ENCODE measurements around the gene PCDHGA2. TPM values are rescaled to one million over a fixed set of nuclear protein-coding genes. Genes with fewer than 3 reads are reported as not detected.
A peak's percentile ranks its signal among the peaks of the same experiment; 100 is the strongest.
"Not testable (repeated sequence)": the region's sequence is repeated elsewhere in the genome, so short reads cannot be mapped to it uniquely, and the experiment has no call there.

The PCDHGA2 gene
- total RNA-seq, 1 experiment from 2014 or later: 2.1 TPM

- no peak for DNase-seq (ENCODE audit: low read depth in 1 of 2, low spot score in 2 of 2)
- H3K4me3 ChIP-seq: no peak overlapping the region
- peaks cover 26% of the 10 kb centered on the region for H3K9me3 ChIP-seq (replicated peaks)
- no peaks in the 10 kb centered on the region for H3K36me3 ChIP-seq
- H3K27ac ChIP-seq: no peak overlapping the region
- no peaks in the 10 kb centered on the region for H3K4me1 ChIP-seq (replicated peaks)
- H3K27me3 ChIP-seq (replicated peaks): no peaks in the 10 kb centered on the region
These were observed 18.4 kb downstream of the PCDHGA2 start for GRCh38 chr5:141356950-141357349.

- H3K36me3 ChIP-seq: no peaks in the 10 kb centered on the region
- no peaks in the 10 kb centered on the region for H3K4me1 ChIP-seq (replicated peaks)
- no peak within 1 kb of the TSS for H3K27ac ChIP-seq
- H3K27me3 ChIP-seq (replicated peaks): no peaks in the 10 kb centered on the region
- DNase-seq (ENCODE audit: low read depth in 1 of 2, low spot score in 2 of 2): peak in 1 of 2 experiments; percentile 49
- peaks cover 33% of the 10 kb centered on the region for H3K9me3 ChIP-seq (replicated peaks)
- H3K4me3 ChIP-seq: peak within 1 kb of the TSS; percentile 29
These were observed 21.3 kb downstream of the PCDHGA2 start, which contains the start of gene PCDHGB2 for GRCh38 chr5:141359790-141360426. Gene PCDHGB2 (plus strand): TSS chr5:141359994. CDS start chr5:141360136, 142 bp downstream.

- no peaks in the 10 kb centered on the region for H3K27me3 ChIP-seq (replicated peaks)
- no peak for DNase-seq (ENCODE audit: low read depth in 1 of 2, low spot score in 2 of 2)
- no peaks in the 10 kb centered on the region for H3K36me3 ChIP-seq
- H3K4me3 ChIP-seq: no peak overlapping the region
- peaks cover 32% of the 10 kb centered on the region for H3K9me3 ChIP-seq (replicated peaks)
- no peaks in the 10 kb centered on the region for H3K4me1 ChIP-seq (replicated peaks)
- H3K27ac ChIP-seq: no peak overlapping the region
These were observed 22.1 kb downstream of the PCDHGA2 start for GRCh38 chr5:141360685-141361084.

- Histone ChIP-seq H3K27me3 (replicated peaks) (no peaks in the 10 kb centered on the region), H3K36me3 (no peaks in the 10 kb centered on the region)
These were observed 24.2 kb downstream of the PCDHGA2 start for GRCh38 chr5:141362719-141363118.

GRCh38 chr5:141363952-141364660 is 25.5 kb downstream of the PCDHGA2 start, which contains the start of gene PCDHGA5:
Gene PCDHGA5 (plus strand): TSS chr5:141364162. CDS start chr5:141364331, 169 bp downstream.
- Histone ChIP-seq H3K4me1 (replicated peaks) (no peaks in the 10 kb centered on the region), H3K27ac (no peak within 1 kb of the TSS), H3K4me3 (no peak within 1 kb of the TSS), H3K9me3 (replicated peaks) (peaks cover 32% of the 10 kb centered on the region), H3K36me3 (no peaks in the 10 kb centered on the region), H3K27me3 (replicated peaks) (no peaks in the 10 kb centered on the region)
- DNase-seq (ENCODE audit: low read depth in 1 of 2, low spot score in 2 of 2): no peak

More at GRCh38 chr5:141362719-141363118, 24.2 kb downstream of the PCDHGA2 start:
- H3K27ac ChIP-seq: no peak overlapping the region
- H3K9me3 ChIP-seq (replicated peaks): peaks cover 32% of the 10 kb centered on the region
- no peak for DNase-seq (ENCODE audit: low read depth in 1 of 2, low spot score in 2 of 2)
- no peak overlapping the region for H3K4me3 ChIP-seq
- H3K4me1 ChIP-seq (replicated peaks): no peaks in the 10 kb centered on the region

- H3K36me3 ChIP-seq: no peaks in the 10 kb centered on the region
- peaks cover 29% of the 10 kb centered on the region for H3K9me3 ChIP-seq (replicated peaks)
- H3K27ac ChIP-seq: no peak overlapping the region
- no peak overlapping the region for H3K4me3 ChIP-seq
- no peaks in the 10 kb centered on the region for H3K27me3 ChIP-seq (replicated peaks)
- no peak for DNase-seq (ENCODE audit: low read depth in 1 of 2, low spot score in 2 of 2)
- no peaks in the 10 kb centered on the region for H3K4me1 ChIP-seq (replicated peaks)
These were observed 27.7 kb downstream of the PCDHGA2 start for GRCh38 chr5:141366016-141366896.

GRCh38 chr5:141369994-141370848 is 31.7 kb downstream of the PCDHGA2 start, which contains the start of gene PCDHGB3:
Gene PCDHGB3 (plus strand): TSS chr5:141370242. CDS start chr5:141370395, 153 bp downstream.
- no peaks in the 10 kb centered on the region for H3K4me1 ChIP-seq (replicated peaks)
- no peak for DNase-seq (ENCODE audit: low read depth in 1 of 2, low spot score in 2 of 2)

GRCh38 chr5:141371572-141372475 is 33.3 kb downstream of the PCDHGA2 start:
- Histone ChIP-seq H3K4me1 (replicated peaks) (no peaks in the 10 kb centered on the region), H3K27ac (no peak overlapping the region), H3K27me3 (replicated peaks) (no peaks in the 10 kb centered on the region), H3K9me3 (replicated peaks) (peaks cover 39% of the 10 kb centered on the region), H3K4me3 (no peak overlapping the region), H3K36me3 (no peaks in the 10 kb centered on the region)
- no peak for DNase-seq (ENCODE audit: low read depth in 1 of 2, low spot score in 2 of 2)

More at GRCh38 chr5:141369994-141370848, 31.7 kb downstream of the PCDHGA2 start, which contains the start of gene PCDHGB3:
- no peak within 1 kb of the TSS for H3K4me3 ChIP-seq
- H3K27me3 ChIP-seq (replicated peaks): no peaks in the 10 kb centered on the region
- no peaks in the 10 kb centered on the region for H3K36me3 ChIP-seq
- no peak within 1 kb of the TSS for H3K27ac ChIP-seq
- peaks cover 47% of the 10 kb centered on the region for H3K9me3 ChIP-seq (replicated peaks)

- Histone ChIP-seq H3K27me3 (replicated peaks) (no peaks in the 10 kb centered on the region), H3K27ac (no peak within 1 kb of the TSS), H3K4me1 (replicated peaks) (no peaks in the 10 kb centered on the region), H3K9me3 (replicated peaks) (peaks cover 39% of the 10 kb centered on the region), H3K4me3 (no peak within 1 kb of the TSS), H3K36me3 (no peaks in the 10 kb centered on the region)
- no peak for DNase-seq (ENCODE audit: low read depth in 1 of 2, low spot score in 2 of 2)
These were observed 35.2 kb downstream of the PCDHGA2 start, which contains the start of gene PCDHGA6 for GRCh38 chr5:141373673-141374317. Gene PCDHGA6 (plus strand): TSS chr5:141373891. CDS start chr5:141374084, 193 bp downstream.

- no peaks in the 10 kb centered on the region for H3K36me3 ChIP-seq
- peaks cover 39% of the 10 kb centered on the region for H3K9me3 ChIP-seq (replicated peaks)
- no peaks in the 10 kb centered on the region for H3K27me3 ChIP-seq (replicated peaks)
- H3K4me3 ChIP-seq: no peak overlapping the region
- DNase-seq (ENCODE audit: low read depth in 1 of 2, low spot score in 2 of 2): no peak
- H3K27ac ChIP-seq: no peak overlapping the region
- H3K4me1 ChIP-seq (replicated peaks): no peaks in the 10 kb centered on the region
These were observed 36.1 kb downstream of the PCDHGA2 start for GRCh38 chr5:141374627-141375026.

GRCh38 chr5:141375444-141376155 is 37.0 kb downstream of the PCDHGA2 start:
- not testable (repeated sequence) for H3K4me3 ChIP-seq; H3K27ac ChIP-seq; H3K36me3 ChIP-seq; H3K27me3 ChIP-seq (replicated peaks); H3K4me1 ChIP-seq (replicated peaks)
- DNase-seq (ENCODE audit: low read depth in 1 of 2, low spot score in 2 of 2): peak in 1 of 2 experiments; percentile 44
- H3K9me3 ChIP-seq (replicated peaks): peaks cover 36% of the 10 kb centered on the region
